SU-DHL-6 (cell line): ENCODE results near the gene GUCY1A2.
"Not testable (repeated sequence)": the region's sequence is repeated elsewhere in the genome, so short reads cannot be mapped to it uniquely, and the experiment has no call there.

Experiments
- H2AFZ ChIP-seq: fragments of 200-600 bp; sonication (generic); 2 replicates; pipeline ENCODE4 v1.6.1; 2014; ENCODE audit warnings: low read depth, mild to moderate bottlenecking, moderate library complexity, mixed read lengths, antibody characterized with exemption, low read length; ENCODE audit not compliant: severe bottlenecking
- H3F3A ChIP-seq: fragments of 200-600 bp; shearing (Covaris generic); 2 replicates; pipeline ENCODE4 v1.6.0; 2016; ENCODE audit warnings: antibody characterized with exemption, mild to moderate bottlenecking; ENCODE audit not compliant: insufficient read depth
- H3K27ac ChIP-seq: fragments of 200-600 bp; sonication (generic); 2 replicates; pipeline ENCODE4 v1.5.1; 2016; ENCODE audit warnings: low read depth, mild to moderate bottlenecking, low read length, moderate library complexity, mixed read lengths
- H3K27me3 ChIP-seq: fragments of 200-600 bp; sonication (generic), shearing (Covaris generic); 2 replicates; pipeline ENCODE4 v1.6.0; 2014; ENCODE audit warnings: mild to moderate bottlenecking, low read length
- H3K36me3 ChIP-seq: fragments of 200-600 bp; sonication (generic); 2 replicates; pipeline ENCODE4 v1.6.1; 2014; ENCODE audit warnings: mild to moderate bottlenecking, low read length, mixed read lengths
- H3K4me2 ChIP-seq: fragments of 300-600, 200-600 bp; shearing (Covaris generic), sonication (generic); 2 replicates; pipeline ENCODE4 v1.6.0; 2014; ENCODE audit warnings: low read length, low read depth, mild to moderate bottlenecking; ENCODE audit not compliant: poor library complexity, severe bottlenecking
- H3K4me3 ChIP-seq: fragments of 200-600 bp; sonication (generic); 2 replicates; pipeline ENCODE4 v1.5.1; 2014; ENCODE audit warnings: antibody characterized with exemption, low read length, mild to moderate bottlenecking, mixed read lengths; ENCODE audit not compliant: insufficient read depth, poor library complexity, severe bottlenecking
- H3K79me2 ChIP-seq: fragments of 200-600 bp; sonication (generic); 2 replicates; pipeline ENCODE4 v1.6.1; 2014; ENCODE audit warnings: mild to moderate bottlenecking, low read length, moderate library complexity; ENCODE audit not compliant: insufficient read depth
- H3K9ac ChIP-seq: fragments of 200-600 bp; sonication (generic); 2 replicates; pipeline ENCODE4 v1.7.0; 2014; ENCODE audit warnings: mild to moderate bottlenecking, low read length
- H3K9me2 ChIP-seq: fragments of 200-600 bp; sonication (generic); replicated peaks from 2 replicates; pipeline ENCODE4 v1.6.1; 2014; ENCODE audit warnings: low read length; ENCODE audit not compliant: insufficient read depth
- H3K9me3 ChIP-seq: fragments of 200-600 bp; sonication (generic); 2 replicates; pipeline ENCODE4 v1.6.1; 2014; ENCODE audit warnings: low read length, mixed read lengths; ENCODE audit not compliant: insufficient read depth
- H4K20me1 ChIP-seq: fragments of 200-600 bp; sonication (generic); 2 replicates; pipeline ENCODE4 v1.6.1; 2014; ENCODE audit warnings: low read depth, mild to moderate bottlenecking, antibody characterized with exemption, low read length, moderate library complexity, mixed read lengths
- CTCF ChIP-seq: fragments of 200-600 bp; sonication (generic); IDR thresholded peaks from one replicate; pipeline ENCODE4 v1.5.1; 2017; ENCODE audit warnings: antibody characterized with exemption, mild to moderate bottlenecking, low read length, moderate library complexity; ENCODE audit not compliant: insufficient read depth, poor library complexity, severe bottlenecking
- EZH2phosphoT487 ChIP-seq: fragments of 200-600 bp; sonication (generic), shearing (Covaris generic); conservative IDR thresholded peaks from 2 replicates; pipeline ENCODE4 v1.6.1; 2018; ENCODE audit warnings: mild to moderate bottlenecking, antibody characterized with exemption, low read length, moderate library complexity, mixed read lengths

GUCY1A2 gene

GRCh38 chr11:106834567-106834966, 183.7 kb downstream of the GUCY1A2 start:
- no peaks in the 10 kb centered on the region for H4K20me1 ChIP-seq
- no peaks in the 10 kb centered on the region for H3K79me2 ChIP-seq
- no peaks in the 10 kb centered on the region for H3K27me3 ChIP-seq
- H3K9ac ChIP-seq, result no peak overlapping the region
- no peaks in the 10 kb centered on the region for H3K9me2 ChIP-seq
- H3K4me3 ChIP-seq, result no peak overlapping the region
- no peaks in the 10 kb centered on the region for H3K9me3 ChIP-seq
- no peak overlapping the region for H3K27ac ChIP-seq
- no peak overlapping the region for H2AFZ ChIP-seq
- H3F3A ChIP-seq, result no peaks in the 10 kb centered on the region
- H3K4me2 ChIP-seq, result no peak overlapping the region
- H3K36me3 ChIP-seq, result no peaks in the 10 kb centered on the region
- no peak for TF ChIP-seq CTCF
- no peak for TF ChIP-seq EZH2phosphoT487

GRCh38 chr11:106828976-106829375, 189.3 kb downstream of the GUCY1A2 start:
- Histone ChIP-seq H3K36me3 (no peaks in the 10 kb centered on the region), H2AFZ (no peak overlapping the region), H3K27ac (no peak overlapping the region), H3F3A (no peaks in the 10 kb centered on the region), H3K4me2 (no peak overlapping the region), H3K27me3 (no peaks in the 10 kb centered on the region), H3K9me3 (no peaks in the 10 kb centered on the region), H3K4me3 (no peak overlapping the region), H4K20me1 (no peaks in the 10 kb centered on the region), H3K79me2 (no peaks in the 10 kb centered on the region), H3K9me2 (no peaks in the 10 kb centered on the region), H3K9ac (no peak overlapping the region)
- no peak for TF ChIP-seq EZH2phosphoT487
- TF ChIP-seq CTCF, result no peak

- Histone ChIP-seq H3K79me2 (no peaks in the 10 kb centered on the region), H3K4me3 (no peak overlapping the region), H3K9me2 (no peaks in the 10 kb centered on the region), H2AFZ (no peak overlapping the region), H3K9ac (no peak overlapping the region), H3K9me3 (no peaks in the 10 kb centered on the region), H3F3A (no peaks in the 10 kb centered on the region), H3K36me3 (no peaks in the 10 kb centered on the region), H4K20me1 (no peaks in the 10 kb centered on the region), H3K4me2 (no peak overlapping the region), H3K27me3 (no peaks in the 10 kb centered on the region), H3K27ac (no peak overlapping the region)
- no peak for TF ChIP-seq CTCF
Measured at GRCh38 chr11:106828576-106828975, 189.7 kb downstream of the GUCY1A2 start.

- H3K9me3 ChIP-seq, result no peaks in the 10 kb centered on the region
- TF ChIP-seq CTCF, result no peak
- TF ChIP-seq EZH2phosphoT487, result no peak
Measured at GRCh38 chr11:106827687-106828086, 190.6 kb downstream of the GUCY1A2 start.

GRCh38 chr11:106826558-106826957, 191.7 kb downstream of the GUCY1A2 start:
- not testable (repeated sequence) for H3K27ac ChIP-seq, H3K27me3 ChIP-seq, H3K9me2 ChIP-seq, H3K4me2 ChIP-seq, H2AFZ ChIP-seq, H3K4me3 ChIP-seq, H3K9ac ChIP-seq, H3K79me2 ChIP-seq, H4K20me1 ChIP-seq, H3K36me3 ChIP-seq, H3F3A ChIP-seq, H3K9me3 ChIP-seq

More at GRCh38 chr11:106827687-106828086, 190.6 kb downstream of the GUCY1A2 start:
- Histone ChIP-seq H3K36me3 (no peaks in the 10 kb centered on the region), H3K4me3 (no peak overlapping the region), H3K79me2 (no peaks in the 10 kb centered on the region), H3K9ac (no peak overlapping the region), H2AFZ (no peak overlapping the region), H3K27ac (no peak overlapping the region), H3K9me2 (no peaks in the 10 kb centered on the region), H4K20me1 (no peaks in the 10 kb centered on the region), H3K4me2 (no peak overlapping the region), H3K27me3 (no peaks in the 10 kb centered on the region), H3F3A (no peaks in the 10 kb centered on the region)
